CD14-positive monocyte (primary cell): Measurements from ENCODE around the gene TRPC4AP. TPM values are rescaled to one million over a fixed set of nuclear protein-coding genes. Genes with fewer than 3 reads are reported as not detected.

Experiments
- DNase-seq, 3 donors: peaks; one replicate each; pipeline ENCODE4 v3.0.0-alpha.2; 2011 to 2022
- H2AFZ ChIP-seq: 2 replicates; pipeline ENCODE4 v1.6.0; 2012; ENCODE audit warnings: mild to moderate bottlenecking, low read depth, low read length, inconsistent platforms; ENCODE audit not compliant: insufficient read depth, poor library complexity, severe bottlenecking
- H3K27ac ChIP-seq, 2 donors: 1 replicate in 1 of 2; 2 replicates in 1 of 2; pipeline ENCODE4 v1.5.1; 2012 to 2013; ENCODE audit warnings: low read length in 2 of 2, control low read depth in 1 of 2, inconsistent platforms in 1 of 2, low read depth in 1 of 2, mild to moderate bottlenecking in 1 of 2
- H3K27me3 ChIP-seq, 2 donors: one replicate each; pipeline versions ENCODE4 v1.6.0 to v1.6.1; 2011 to 2013; ENCODE audit warnings: low read length in 2 of 2; ENCODE audit not compliant: control insufficient read depth in 2 of 2, insufficient read depth in 2 of 2
- H3K36me3 ChIP-seq, 2 donors: replicated peaks in 1 of 2; 1 replicate in 1 of 2; 2 replicates in 1 of 2; pipeline versions ENCODE4 v1.5.1 to v1.6.1; 2012 to 2013; ENCODE audit warnings: low read length in 2 of 2, control low read depth in 1 of 2, inconsistent platforms in 1 of 2, mild to moderate bottlenecking in 1 of 2; ENCODE audit not compliant: insufficient read depth in 2 of 2, control insufficient read depth in 1 of 2
- H3K4me1 ChIP-seq, 2 donors: 1 replicate in 1 of 2; 2 replicates in 1 of 2; pipeline versions ENCODE4 v1.5.1 to v1.6.1; 2012 to 2013; ENCODE audit warnings: low read length in 2 of 2, control low read depth in 1 of 2, inconsistent platforms in 1 of 2, mild to moderate bottlenecking in 1 of 2, moderate library complexity in 1 of 2; ENCODE audit not compliant: insufficient read depth in 2 of 2, control insufficient read depth in 1 of 2
- H3K4me2 ChIP-seq: replicated peaks from 2 replicates; pipeline ENCODE3; 2012; ENCODE audit warnings: low read length, moderate library complexity, mild to moderate bottlenecking; ENCODE audit not compliant: poor library complexity, severe bottlenecking; ENCODE audit errors: extremely low read depth
- H3K4me3 ChIP-seq, 3 experiments: fragments of 200-600 bp in 1 of 3; sonication (generic) in 1 of 3; replicated peaks in 1 of 3; 1 replicate in 2 of 3; 2 replicates in 1 of 3; pipeline ENCODE4 v1.5.1; 2011 to 2013; ENCODE audit warnings: low read length in 3 of 3, mild to moderate bottlenecking in 3 of 3, control low read depth in 2 of 3, low read depth in 2 of 3, inconsistent platforms in 1 of 3, moderate library complexity in 1 of 3
- H3K79me2 ChIP-seq: 2 replicates; pipeline ENCODE4 v1.6.0; 2012; ENCODE audit warnings: mild to moderate bottlenecking, control low read depth, inconsistent platforms, low read length, moderate library complexity; ENCODE audit not compliant: insufficient read depth
- H3K9ac ChIP-seq: 2 replicates; pipeline ENCODE4 v1.6.0; 2017; ENCODE audit warnings: low read length, mild to moderate bottlenecking; ENCODE audit not compliant: insufficient read depth, poor library complexity, severe bottlenecking
- H3K9me3 ChIP-seq, 2 donors: replicated peaks in 1 of 2; 1 replicate in 1 of 2; 2 replicates in 1 of 2; pipeline versions ENCODE4 v1.5.1 to v1.6.1; 2012 to 2013; ENCODE audit warnings: low read length in 2 of 2, control low read depth in 1 of 2; ENCODE audit not compliant: control insufficient read depth in 1 of 2, insufficient read depth in 1 of 2
- H4K20me1 ChIP-seq: 2 replicates; pipeline ENCODE4 v1.6.0; 2012; ENCODE audit warnings: mild to moderate bottlenecking, low read length, control low read depth, moderate library complexity; ENCODE audit not compliant: insufficient read depth
- H3K27ac Mint-ChIP-seq, 7 donors: one replicate each; pipeline ENCODE4 v1.8.0; 2020; ENCODE audit warnings: mild to moderate bottlenecking in 7 of 7, mixed read lengths in 7 of 7, moderate library complexity in 6 of 7, inconsistent platforms in 2 of 7
- H3K27me3 Mint-ChIP-seq, 3 donors: one replicate each; pipeline ENCODE4 v1.8.0; 2021 to 2022; ENCODE audit warnings: low read depth in 3 of 3, mild to moderate bottlenecking in 3 of 3, mixed read lengths in 3 of 3, moderate library complexity in 3 of 3, inconsistent platforms in 1 of 3
- H3K36me3 Mint-ChIP-seq, 2 donors: one replicate each; pipeline ENCODE4 v1.8.0; 2020; ENCODE audit warnings: mixed read lengths in 2 of 2, inconsistent platforms in 1 of 2, mild to moderate bottlenecking in 1 of 2
- H3K4me1 Mint-ChIP-seq: one replicate; pipeline ENCODE4 v1.8.0; 2020; ENCODE audit warnings: mild to moderate bottlenecking, mixed read lengths
- H3K4me3 Mint-ChIP-seq, 2 donors: one replicate each; pipeline ENCODE4 v1.8.0; 2020; ENCODE audit warnings: mild to moderate bottlenecking in 2 of 2, mixed read lengths in 2 of 2, moderate library complexity in 1 of 2
- H3K9me3 Mint-ChIP-seq, 7 donors: one replicate each; pipeline ENCODE4 v1.8.0; 2020 to 2022; ENCODE audit warnings: mixed read lengths in 7 of 7, mild to moderate bottlenecking in 6 of 7, moderate library complexity in 6 of 7, inconsistent platforms in 2 of 7
- CTCF ChIP-seq: fragments of 200-600 bp; IDR thresholded peaks from one replicate; pipeline ENCODE4 v1.8.0; 2022; ENCODE audit warnings: antibody characterized with exemption, mild to moderate bottlenecking
- WGBS: methylation state at CpG from one replicate; pipeline ENCODE4 v1.1.5; 2013; ENCODE audit warnings: missing lambda C conversion rate; ENCODE audit not compliant: insufficient coverage; 5-methylcytosine and 5-hydroxymethylcytosine counted together
- intact Hi-C, 2 donors: fragments of 100-400 bp; cut with micrococcal nuclease; formaldehyde crosslinking; loops; one replicate each; pipeline versions ENCODE4 v1.15.0 to v1.15.1; 2023
- polyA plus RNA-seq, 3 donors: library from polyadenylated mRNA; depleted of rRNA in 1 of 3; unstranded in 2 of 3; stranded (reverse) in 1 of 3; fragments of 300-500 nt in 2 of 3; fragments of >200 nt in 1 of 3; fragmentation: Illumina TruSeq in 2 of 3; gene quantifications; 1 replicate in 2 of 3; 2 replicates in 1 of 3; pipeline ENCODE4 v1.2.3, GENCODE V29; 2012 to 2021

Gene TRPC4AP
- polyA plus RNA-seq, 3 donors = 80.8 to 98.4 (median 88.6) TPM

- H3K9ac ChIP-seq = no peak overlapping the region
- H3K36me3 ChIP-seq = no peaks in the 10 kb centered on the region
- no peaks in the 10 kb centered on the region for H4K20me1 ChIP-seq
- Mint-ChIP-seq H3K27ac (no peak overlapping the region), H3K36me3 (no peaks in the 10 kb centered on the region), H3K4me1 (peaks cover 4% of the 10 kb centered on the region), H3K9me3 (peaks cover 0 to 3% (median 0%) of the 10 kb centered on the region in 7 donors), H3K4me3 (no peak overlapping the region), H3K27me3 (peaks cover 0 to 2% (median 0%) of the 10 kb centered on the region in 3 donors)
- H3K79me2 ChIP-seq = no peaks in the 10 kb centered on the region
- no peaks in the 10 kb centered on the region for H3K27me3 ChIP-seq
- H3K4me2 ChIP-seq = no peak overlapping the region
- no peaks in the 10 kb centered on the region for H3K9me3 ChIP-seq
- 100% methylated on average over 5 of the region's 5 CpGs for WGBS
- TF ChIP-seq CTCF = no peak
- DNase-seq = no peak
- H2AFZ ChIP-seq = no peak overlapping the region
- H3K4me1 ChIP-seq = no peaks in the 10 kb centered on the region
- intact Hi-C loops = no loop called here
- H3K27ac ChIP-seq = no peak overlapping the region
- no peak overlapping the region for H3K4me3 ChIP-seq
These were observed 127.6 kb downstream of the TRPC4AP start for GRCh38 chr20:34965051-34965450.

- H3K4me3 ChIP-seq = no peak overlapping the region
- no peaks in the 10 kb centered on the region for H3K4me1 ChIP-seq
- H3K36me3 Mint-ChIP-seq = no peaks in the 10 kb centered on the region
- H3K9ac ChIP-seq = no peak overlapping the region
- no peak overlapping the region for H3K4me2 ChIP-seq
- peaks cover 0 to 2% (median 0%) of the 10 kb centered on the region in 3 donors for H3K27me3 Mint-ChIP-seq
- no peaks in the 10 kb centered on the region for H3K9me3 ChIP-seq
- no peak for DNase-seq
- H3K9me3 Mint-ChIP-seq = peaks cover 0 to 3% (median 0%) of the 10 kb centered on the region in 7 donors
- H4K20me1 ChIP-seq = no peaks in the 10 kb centered on the region
- no CpG with 5 or more reads among the region's 5 CpGs for WGBS
- no peak for TF ChIP-seq CTCF
- no peak overlapping the region for H3K27ac ChIP-seq
- intact Hi-C loops = loop anchor here in 1 of 2 donors (5.0 kb wide), 1 partner anchor 132 kb away; no protein-coding TSS in a partner anchor
- no peaks in the 10 kb centered on the region for H3K36me3 ChIP-seq
- H3K4me3 Mint-ChIP-seq = no peak overlapping the region
- no peaks in the 10 kb centered on the region for H3K27me3 ChIP-seq
- H3K79me2 ChIP-seq = no peaks in the 10 kb centered on the region
- H3K27ac Mint-ChIP-seq = no peak overlapping the region
- peaks cover 4% of the 10 kb centered on the region for H3K4me1 Mint-ChIP-seq
- H2AFZ ChIP-seq = no peak overlapping the region
These were observed 128.1 kb downstream of the TRPC4AP start for GRCh38 chr20:34964486-34964885.
